Measurements from ENCODE around the gene GRIN2A. TPM values are rescaled to one million over a fixed set of nuclear protein-coding genes. Genes with fewer than 3 reads are reported as not detected.

The GRIN2A gene
- total and polyA plus RNA-seq, 2 donors (not counting 1 experiment from before 2014, with no cell fraction given), result 0.44 TPM; not detected in 1

- no peak overlapping the region for H3K4me3 Mint-ChIP-seq
- Histone ChIP-seq H3K4me2 (replicated peaks; ENCODE audit: low read depth, low read length, poor library complexity, severe bottlenecking) (no peak overlapping the region), H3K79me2 (ENCODE audit: control insufficient read depth, insufficient read depth, low read length) (no peaks in the 10 kb centered on the region), H3K27me3 (replicated peaks in 1 of 4; ENCODE audit: control extremely low read depth in 1 of 4, control insufficient read depth in 3 of 4, insufficient read depth in 4 of 4, low read length in 3 of 4) (peaks cover 0 to 5% (median 2%) of the 10 kb centered on the region in 4 experiments), H3K36me3 (replicated peaks in 1 of 2; ENCODE audit: control extremely low read depth in 1 of 2, control insufficient read depth in 1 of 2, extremely low read depth in 1 of 2, insufficient read depth in 2 of 2, low read length in 1 of 2) (no peaks in the 10 kb centered on the region), H3K27ac (ENCODE audit: low read length in 2 of 2) (no peak overlapping the region), H2AFZ (ENCODE audit: insufficient read depth, low read depth, low read length, poor library complexity, severe bottlenecking) (no peak overlapping the region), H3K9ac (ENCODE audit: low read length) (no peak overlapping the region), H4K20me1 (ENCODE audit: control insufficient read depth, insufficient read depth, low read length, poor library complexity, severe bottlenecking) (no peaks in the 10 kb centered on the region), H3K4me1 (ENCODE audit: control insufficient read depth in 2 of 2, insufficient read depth in 2 of 2, low read length in 2 of 2) (no peaks in the 10 kb centered on the region), H3K4me3 (ENCODE audit: control extremely low read depth in 1 of 5, extremely low read depth in 1 of 5, insufficient read depth in 1 of 5, low read depth in 2 of 5, low read length in 4 of 5) (no peak overlapping the region), H3K9me3 (ENCODE audit: control extremely low read depth in 1 of 3, control insufficient read depth in 2 of 3, insufficient read depth in 1 of 3, low read length in 2 of 3) (peaks cover 0 to 4% (median 3%) of the 10 kb centered on the region in 3 donors)
- TF ChIP-seq EZH2 (IDR thresholded peaks at IDR 0.05; ENCODE audit: borderline replicate concordance, insufficient read depth, low read depth, low read length, poor library complexity, severe bottlenecking), result no peak
- TF ChIP-seq, protein P1, sequence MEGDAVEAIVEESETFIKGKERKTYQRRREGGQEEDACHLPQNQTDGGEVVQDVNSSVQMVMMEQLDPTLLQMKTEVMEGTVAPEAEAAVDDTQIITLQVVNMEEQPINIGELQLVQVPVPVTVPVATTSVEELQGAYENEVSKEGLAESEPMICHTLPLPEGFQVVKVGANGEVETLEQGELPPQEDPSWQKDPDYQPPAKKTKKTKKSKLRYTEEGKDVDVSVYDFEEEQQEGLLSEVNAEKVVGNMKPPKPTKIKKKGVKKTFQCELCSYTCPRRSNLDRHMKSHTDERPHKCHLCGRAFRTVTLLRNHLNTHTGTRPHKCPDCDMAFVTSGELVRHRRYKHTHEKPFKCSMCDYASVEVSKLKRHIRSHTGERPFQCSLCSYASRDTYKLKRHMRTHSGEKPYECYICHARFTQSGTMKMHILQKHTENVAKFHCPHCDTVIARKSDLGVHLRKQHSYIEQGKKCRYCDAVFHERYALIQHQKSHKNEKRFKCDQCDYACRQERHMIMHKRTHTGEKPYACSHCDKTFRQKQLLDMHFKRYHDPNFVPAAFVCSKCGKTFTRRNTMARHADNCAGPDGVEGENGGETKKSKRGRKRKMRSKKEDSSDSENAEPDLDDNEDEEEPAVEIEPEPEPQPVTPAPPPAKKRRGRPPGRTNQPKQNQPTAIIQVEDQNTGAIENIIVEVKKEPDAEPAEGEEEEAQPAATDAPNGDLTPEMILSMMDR (IDR thresholded peaks at IDR 0.05), result no peak
- ATAC-seq (ENCODE audit: low read depth), result no peak
- no peak for DNase-seq
- H3K9me3 Mint-ChIP-seq (ENCODE audit: insufficient read depth), result peaks cover 4% of the 10 kb centered on the region
- ChIA-PET POLR2A (no interaction called here), CTCF (no interaction called here)
- 94% methylated on average over 1 of the region's 2 CpGs for WGBS (ENCODE audit: insufficient coverage)
- intact Hi-C loops (cut with micrococcal nuclease), result no loop called here
- H3K4me1 Mint-ChIP-seq, result no peaks in the 10 kb centered on the region
- peaks cover 23% of the 10 kb centered on the region for H3K27me3 Mint-ChIP-seq
- H3K27ac Mint-ChIP-seq, result no peak overlapping the region
Measured at GRCh38 chr16:10003486-10003885, 178.7 kb downstream of the GRIN2A start.

- ATAC-seq (ENCODE audit: low read depth) (no peak), DNase-seq (no peak)
- no peaks in the 10 kb centered on the region for H3K36me3 ChIP-seq (replicated peaks in 1 of 2; ENCODE audit: control extremely low read depth in 1 of 2, control insufficient read depth in 1 of 2, extremely low read depth in 1 of 2, insufficient read depth in 2 of 2, low read length in 1 of 2)
- no peak overlapping the region for H3K4me2 ChIP-seq (replicated peaks; ENCODE audit: low read depth, low read length, poor library complexity, severe bottlenecking)
- no peak overlapping the region for H3K4me3 ChIP-seq (ENCODE audit: control extremely low read depth in 1 of 5, extremely low read depth in 1 of 5, insufficient read depth in 1 of 5, low read depth in 2 of 5, low read length in 4 of 5)
- H2AFZ ChIP-seq (ENCODE audit: insufficient read depth, low read depth, low read length, poor library complexity, severe bottlenecking), result no peak overlapping the region
- no peaks in the 10 kb centered on the region for H4K20me1 ChIP-seq (ENCODE audit: control insufficient read depth, insufficient read depth, low read length, poor library complexity, severe bottlenecking)
- ChIA-PET POLR2A (no interaction called here), CTCF (no interaction called here)
- H3K27ac ChIP-seq (ENCODE audit: low read length in 2 of 2), result no peak overlapping the region
- H3K27ac Mint-ChIP-seq, result no peak overlapping the region
- intact Hi-C loops (cut with micrococcal nuclease), result no loop called here
- no peak overlapping the region for H3K4me3 Mint-ChIP-seq
- H3K9ac ChIP-seq (ENCODE audit: low read length), result no peak overlapping the region
- H3K9me3 ChIP-seq (ENCODE audit: control extremely low read depth in 1 of 3, control insufficient read depth in 2 of 3, insufficient read depth in 1 of 3, low read length in 2 of 3), result peaks cover 0 to 4% (median 3%) of the 10 kb centered on the region in 3 donors
- WGBS (ENCODE audit: insufficient coverage), result 84% methylated on average over 2 of the region's 2 CpGs
- peaks cover 5% of the 10 kb centered on the region for H3K9me3 Mint-ChIP-seq (ENCODE audit: insufficient read depth)
- TF ChIP-seq EZH2 (IDR thresholded peaks at IDR 0.05; ENCODE audit: borderline replicate concordance, insufficient read depth, low read depth, low read length, poor library complexity, severe bottlenecking), result no peak
- TF ChIP-seq, protein P1 (IDR thresholded peaks at IDR 0.05), result no peak
- peaks cover 0 to 5% (median 2%) of the 10 kb centered on the region in 4 experiments for H3K27me3 ChIP-seq (replicated peaks in 1 of 4; ENCODE audit: control extremely low read depth in 1 of 4, control insufficient read depth in 3 of 4, insufficient read depth in 4 of 4, low read length in 3 of 4)
- no peaks in the 10 kb centered on the region for H3K79me2 ChIP-seq (ENCODE audit: control insufficient read depth, insufficient read depth, low read length)
- no peaks in the 10 kb centered on the region for H3K4me1 Mint-ChIP-seq
- H3K27me3 Mint-ChIP-seq, result peaks cover 20% of the 10 kb centered on the region
- no peaks in the 10 kb centered on the region for H3K4me1 ChIP-seq (ENCODE audit: control insufficient read depth in 2 of 2, insufficient read depth in 2 of 2, low read length in 2 of 2)
Measured at GRCh38 chr16:10001258-10001775, 180.9 kb downstream of the GRIN2A start.
